ENCODE results near the gene ADAMTSL5. TPM values are rescaled to one million over a fixed set of nuclear protein-coding genes. Genes with fewer than 3 reads are reported as not detected.
"Not testable (repeated sequence)": the region's sequence is repeated elsewhere in the genome, so short reads cannot be mapped to it uniquely, and the experiment has no call there.

Gene ADAMTSL5, protein sequence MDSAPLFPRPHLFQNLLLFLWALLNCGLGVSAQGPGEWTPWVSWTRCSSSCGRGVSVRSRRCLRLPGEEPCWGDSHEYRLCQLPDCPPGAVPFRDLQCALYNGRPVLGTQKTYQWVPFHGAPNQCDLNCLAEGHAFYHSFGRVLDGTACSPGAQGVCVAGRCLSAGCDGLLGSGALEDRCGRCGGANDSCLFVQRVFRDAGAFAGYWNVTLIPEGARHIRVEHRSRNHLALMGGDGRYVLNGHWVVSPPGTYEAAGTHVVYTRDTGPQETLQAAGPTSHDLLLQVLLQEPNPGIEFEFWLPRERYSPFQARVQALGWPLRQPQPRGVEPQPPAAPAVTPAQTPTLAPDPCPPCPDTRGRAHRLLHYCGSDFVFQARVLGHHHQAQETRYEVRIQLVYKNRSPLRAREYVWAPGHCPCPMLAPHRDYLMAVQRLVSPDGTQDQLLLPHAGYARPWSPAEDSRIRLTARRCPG
- total RNA-seq, result not detected

DNA sequence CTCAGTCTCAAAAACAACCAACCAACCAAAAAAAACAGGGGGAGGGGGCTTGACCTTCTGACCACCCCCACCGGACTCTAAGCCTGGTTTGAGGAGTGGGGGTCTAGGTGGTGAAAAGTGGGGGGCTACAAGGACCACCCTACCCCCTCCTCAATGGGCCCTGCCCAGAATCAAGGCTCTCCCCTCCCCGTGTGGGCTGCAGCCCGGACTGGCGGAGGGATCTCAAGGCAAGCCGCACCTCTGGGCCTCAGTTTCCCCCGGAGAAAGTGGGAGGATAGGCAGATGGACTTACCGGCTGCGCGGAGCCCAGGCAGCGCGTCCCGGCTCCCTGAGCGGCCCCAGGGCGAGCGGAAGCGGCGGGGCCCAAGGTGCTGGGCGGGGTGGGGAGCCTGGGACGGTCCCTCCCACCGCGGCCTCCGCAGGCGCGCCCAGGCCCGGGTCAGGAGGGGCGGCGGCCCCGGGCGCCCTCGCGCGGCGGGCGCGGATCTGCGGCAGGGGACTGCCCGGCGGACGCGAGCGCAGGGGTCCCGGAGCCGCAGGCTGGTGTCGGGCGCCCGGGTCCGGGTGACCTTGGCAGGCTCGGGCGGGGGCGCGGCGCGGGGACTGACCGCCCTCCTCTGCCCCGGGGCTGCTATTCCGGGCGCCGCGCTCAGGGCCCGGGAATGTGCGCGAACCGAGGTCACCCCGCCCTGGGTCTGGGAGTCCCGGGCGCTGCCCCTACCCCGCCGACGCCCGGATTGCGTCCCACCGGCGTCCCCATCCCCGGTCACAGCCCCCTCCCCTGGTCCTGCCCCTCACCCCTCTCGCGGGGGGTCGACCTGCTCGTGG, at the start of gene ADAMTSL5:
Gene ADAMTSL5 (minus strand): TSS at position 349 of the 828 bp plus-strand sequence. CDS start 2,076 bp downstream, outside the sequence.
- DNase-seq, result no peak

DNA sequence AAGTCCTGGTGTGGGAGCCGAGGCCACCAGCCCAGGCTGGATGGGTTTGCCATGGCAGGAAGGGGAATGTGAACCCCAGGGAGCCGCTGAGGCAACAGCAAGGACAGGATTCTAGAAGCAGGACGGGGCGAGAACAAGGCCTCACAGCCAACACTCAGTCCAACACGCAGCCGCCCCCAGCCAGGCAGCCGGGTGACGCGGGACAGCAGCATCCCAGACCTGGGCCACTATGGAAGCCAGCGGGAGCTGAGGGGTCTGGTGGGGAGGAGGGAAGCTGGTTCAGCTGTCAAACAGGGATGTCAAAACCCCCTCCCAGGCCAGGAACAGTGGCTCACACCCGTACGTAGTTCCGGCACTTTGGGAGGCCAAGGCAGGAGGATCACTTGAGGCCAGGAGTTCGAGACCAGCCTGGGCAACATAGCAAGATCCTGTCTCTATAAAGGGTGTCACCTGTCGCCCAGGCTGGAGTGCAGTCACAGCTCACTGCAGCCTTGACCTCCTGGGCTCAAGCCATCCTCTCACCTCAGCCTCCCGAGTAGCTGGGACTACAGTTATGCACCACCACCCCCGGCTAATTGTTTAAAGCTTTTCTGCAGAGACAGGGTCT, 48.5 kb upstream of the ADAMTSL5 start:
- no peak for DNase-seq

DNA sequence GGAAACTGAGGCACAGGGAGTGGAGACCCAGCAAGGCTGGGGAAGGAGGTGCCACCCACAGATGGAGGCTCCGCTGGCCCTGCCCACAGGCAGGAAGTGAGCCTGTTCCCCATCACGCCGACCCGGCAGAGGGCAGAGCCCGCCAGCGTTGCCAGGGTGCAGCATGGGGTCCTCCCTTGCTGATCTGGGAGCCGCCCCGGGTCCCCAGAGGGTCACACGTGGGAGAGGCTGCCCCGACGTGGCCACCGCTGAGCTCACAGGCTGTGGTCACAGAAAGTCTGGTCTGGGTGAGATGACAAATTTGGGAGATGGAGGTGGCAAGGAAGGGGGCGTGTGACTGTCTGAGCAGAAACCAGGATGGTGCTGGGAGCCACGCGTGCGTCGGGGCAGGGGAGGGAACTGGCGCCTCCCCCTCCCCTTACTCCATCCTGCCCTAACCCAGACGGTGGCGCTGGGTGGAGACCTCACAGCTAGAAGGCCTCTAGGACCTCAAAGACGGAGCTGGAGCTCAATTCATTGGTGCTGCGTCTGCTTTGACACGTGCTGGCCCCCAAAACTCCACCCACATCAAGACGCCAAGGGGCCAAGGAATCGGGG, 47.6 kb upstream of the ADAMTSL5 start:
- no peak for DNase-seq

DNA sequence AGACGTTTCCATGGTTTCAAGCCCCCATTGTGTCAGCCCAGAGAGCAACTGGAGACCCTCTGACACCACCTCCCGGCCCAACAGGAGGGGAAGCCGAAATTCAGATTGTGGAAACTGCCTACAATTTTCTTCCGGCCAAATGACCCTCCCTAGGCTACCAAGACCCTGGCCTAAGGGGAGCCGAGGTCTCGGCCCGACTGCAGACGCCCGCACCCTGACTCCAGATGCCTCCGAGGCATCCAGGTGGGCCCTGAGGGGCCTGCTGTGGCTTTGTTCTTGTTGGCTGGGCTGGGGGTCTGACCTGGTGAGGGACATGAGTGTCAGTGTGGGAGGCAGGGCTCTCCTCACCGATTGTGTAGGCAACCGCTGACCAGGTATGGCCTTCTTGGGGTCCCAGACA, 45.7 kb upstream of the ADAMTSL5 start:
- no peak for DNase-seq

DNA sequence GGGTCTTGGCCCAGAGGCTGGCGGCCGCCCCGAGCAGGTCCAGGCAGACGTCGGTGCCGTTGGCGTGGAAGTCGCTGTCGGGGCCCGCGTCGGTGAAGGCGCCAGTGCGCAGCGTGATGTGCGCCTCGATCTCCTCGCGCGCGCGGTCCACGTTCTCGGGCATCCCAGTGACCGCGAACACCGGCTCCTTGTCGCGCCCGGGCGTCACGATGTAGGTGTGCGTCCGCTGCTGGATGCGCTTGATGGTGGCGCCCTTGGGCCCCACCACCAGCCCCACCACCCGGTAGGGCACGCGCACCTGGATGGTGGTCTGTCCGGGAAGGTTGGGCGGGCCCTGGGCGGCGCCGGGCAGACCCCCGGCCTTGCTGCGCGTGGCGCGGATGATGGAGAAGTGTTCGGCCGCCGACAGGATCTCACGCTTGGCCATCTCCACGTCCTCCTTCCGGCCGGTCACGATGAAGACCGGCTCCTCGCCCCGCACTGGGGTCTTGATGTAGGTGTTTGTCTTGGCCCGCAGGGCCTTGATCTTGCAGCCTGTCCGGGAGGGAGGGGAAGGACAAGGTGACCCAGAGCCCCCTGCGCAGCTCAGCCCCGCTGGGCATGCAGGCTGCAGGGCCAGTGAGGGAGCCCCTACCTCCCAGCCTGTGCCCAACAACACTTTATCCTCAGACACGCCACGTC, 43.7 kb upstream of the ADAMTSL5 start:
- no peak for DNase-seq

DNA sequence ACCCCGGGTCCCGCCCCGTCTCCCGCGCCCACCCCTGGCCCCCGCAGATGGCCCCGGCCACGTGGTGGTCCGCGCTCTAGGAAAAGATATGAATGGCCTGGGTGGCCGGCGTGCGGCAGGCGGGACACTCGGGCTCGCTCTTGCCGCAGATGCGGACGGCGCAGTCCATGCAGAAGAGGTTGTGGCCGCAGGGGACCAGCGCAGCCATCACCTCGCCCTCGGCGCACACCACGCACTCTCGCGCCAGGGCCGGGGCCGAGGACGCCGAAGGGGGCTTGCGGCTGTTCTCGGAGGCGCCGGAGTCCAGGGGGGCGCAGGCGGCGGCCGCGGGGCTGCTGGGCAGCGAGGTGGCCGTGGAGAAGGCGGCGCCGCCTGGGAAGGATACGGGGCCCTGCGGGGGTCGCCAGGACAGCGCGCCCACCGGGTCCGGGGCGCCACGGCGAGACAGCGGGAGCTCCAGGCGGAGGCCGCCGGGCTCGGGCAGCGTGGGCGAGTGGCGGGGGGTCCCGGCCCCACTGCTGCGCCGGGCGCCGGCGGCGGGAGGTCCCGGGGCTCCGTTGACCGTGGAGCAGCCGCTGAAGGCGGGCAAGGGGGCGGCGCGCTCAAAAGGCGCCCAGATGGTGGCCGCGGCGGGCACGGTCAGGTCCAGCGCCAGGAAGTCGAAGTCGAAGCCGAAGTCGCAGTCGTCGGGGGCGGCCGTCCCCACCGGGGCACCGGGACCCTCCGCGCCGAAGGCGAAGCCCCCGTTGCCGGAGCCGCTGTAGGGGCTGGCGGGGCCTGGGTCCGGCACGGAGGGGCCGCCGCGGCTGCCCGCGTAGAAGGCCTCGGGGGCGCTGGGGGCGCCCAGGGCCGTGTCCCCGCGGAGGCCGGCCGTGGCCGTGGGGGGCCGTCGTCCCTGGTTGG, 42.9 kb upstream of the ADAMTSL5 start:
- DNase-seq, result no peak

DNA sequence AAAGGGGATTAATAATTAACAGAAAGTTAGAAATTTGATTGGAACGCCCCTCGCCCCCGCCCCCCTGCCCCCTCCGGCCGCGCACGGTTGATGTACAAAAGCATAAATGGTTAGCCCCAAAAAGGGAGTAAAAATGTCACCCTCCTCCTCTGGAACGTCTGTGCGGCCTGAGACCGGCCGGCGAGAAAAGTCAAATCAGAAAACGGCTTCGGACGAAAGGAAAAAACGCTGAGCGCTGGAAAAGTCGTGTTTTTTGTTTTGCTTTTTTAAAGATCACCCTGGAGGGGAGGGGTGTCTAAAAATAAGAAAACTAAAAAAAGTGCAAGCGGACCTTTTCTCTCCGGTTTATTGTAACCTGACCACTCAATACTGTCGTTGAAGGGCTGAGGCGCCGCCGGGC, 42.1 kb upstream of the ADAMTSL5 start:
- no peak for DNase-seq

DNA sequence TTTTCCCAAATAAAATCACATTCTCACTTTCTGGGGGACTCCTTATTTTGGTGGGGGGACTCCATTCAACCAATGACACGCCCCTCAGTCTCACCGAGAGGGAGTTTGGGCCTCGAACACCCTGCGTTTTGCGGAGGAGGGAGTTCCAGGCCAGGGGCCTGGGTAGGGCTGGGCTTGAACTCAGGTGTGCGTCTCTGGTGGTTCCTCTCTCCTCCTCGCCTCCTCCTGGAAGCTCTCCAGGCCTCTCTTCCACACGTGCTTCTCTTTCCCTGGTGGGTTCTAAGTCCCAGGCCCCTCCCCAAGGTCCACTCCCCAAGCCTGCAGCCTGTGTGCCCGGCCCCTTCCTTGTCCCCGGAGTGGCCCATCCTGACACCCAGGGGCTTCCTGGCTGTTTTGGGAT, 40.6 kb upstream of the ADAMTSL5 start:
- no peak for DNase-seq

DNA sequence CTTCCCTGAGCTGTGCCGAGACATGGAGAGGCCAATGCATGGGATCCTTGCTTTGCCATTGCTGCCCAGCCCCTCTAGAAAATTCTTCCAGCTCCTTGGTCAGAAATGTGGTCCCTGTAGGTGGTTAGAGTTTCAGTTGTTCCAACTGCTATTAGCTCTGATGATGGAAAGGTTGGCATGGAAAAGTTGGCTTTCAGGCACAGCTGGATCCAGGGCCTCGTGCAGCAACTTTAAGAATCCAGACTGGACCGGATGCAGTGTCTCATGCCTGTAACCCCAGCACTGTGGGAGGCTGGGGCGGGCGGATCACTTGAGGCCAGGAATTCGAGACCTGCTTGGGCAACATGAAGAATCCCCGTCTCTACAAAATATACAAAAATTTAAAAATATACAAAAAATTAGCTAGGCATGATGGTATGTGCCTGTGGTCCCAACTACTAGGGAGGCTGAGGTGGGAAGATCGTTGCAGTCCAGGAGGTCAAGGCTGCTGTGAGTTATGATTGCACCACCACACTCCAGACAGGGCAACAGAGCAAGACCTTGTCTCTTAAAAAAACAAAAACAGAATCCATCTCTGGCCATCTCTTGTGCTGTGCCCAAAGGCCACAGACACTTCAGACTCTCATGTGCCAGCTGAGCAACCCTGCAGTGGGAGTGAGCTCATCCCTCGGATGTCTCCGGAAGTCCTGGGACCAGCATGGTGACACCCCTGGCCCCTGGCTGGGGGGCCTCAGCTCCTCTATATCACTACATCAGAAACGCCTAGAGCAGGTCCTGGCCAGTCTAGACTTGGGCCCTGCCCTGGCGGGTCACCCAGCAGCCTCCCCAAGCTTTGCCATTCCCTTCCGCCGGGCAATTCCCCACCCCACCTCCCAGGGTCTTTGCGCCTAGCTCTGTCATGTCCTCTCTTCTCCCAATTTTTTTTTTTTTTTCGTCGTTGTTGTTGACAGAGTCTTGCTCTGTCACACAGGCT, 38.5 kb upstream of the ADAMTSL5 start:
- no peak for DNase-seq

DNA sequence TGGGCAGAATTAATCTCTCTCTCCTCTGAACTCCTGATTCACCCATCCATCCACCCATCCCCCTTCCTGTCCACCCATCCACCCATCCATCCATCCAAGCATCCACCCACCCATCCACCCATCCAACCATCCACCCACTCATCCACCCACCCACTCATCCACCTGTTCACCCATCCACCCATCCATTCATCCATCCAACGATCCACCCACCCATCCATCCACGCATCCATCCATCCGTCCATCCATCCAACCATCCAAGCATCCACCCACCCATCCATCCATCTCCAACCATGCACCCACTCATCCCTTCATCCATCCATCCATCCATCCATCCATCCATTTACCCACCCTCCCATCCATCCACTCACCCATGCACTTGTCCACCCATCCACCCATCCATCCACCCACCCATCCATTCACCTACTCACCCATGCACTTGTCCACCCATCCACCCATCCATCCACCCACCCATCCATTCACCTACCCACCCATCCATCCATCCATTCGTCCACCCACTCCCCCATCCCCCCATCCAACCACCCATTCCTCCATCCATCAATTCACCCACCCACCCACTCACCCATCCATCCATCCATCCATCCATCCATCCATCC, 36.6 kb upstream of the ADAMTSL5 start:
- no peak for DNase-seq

DNA sequence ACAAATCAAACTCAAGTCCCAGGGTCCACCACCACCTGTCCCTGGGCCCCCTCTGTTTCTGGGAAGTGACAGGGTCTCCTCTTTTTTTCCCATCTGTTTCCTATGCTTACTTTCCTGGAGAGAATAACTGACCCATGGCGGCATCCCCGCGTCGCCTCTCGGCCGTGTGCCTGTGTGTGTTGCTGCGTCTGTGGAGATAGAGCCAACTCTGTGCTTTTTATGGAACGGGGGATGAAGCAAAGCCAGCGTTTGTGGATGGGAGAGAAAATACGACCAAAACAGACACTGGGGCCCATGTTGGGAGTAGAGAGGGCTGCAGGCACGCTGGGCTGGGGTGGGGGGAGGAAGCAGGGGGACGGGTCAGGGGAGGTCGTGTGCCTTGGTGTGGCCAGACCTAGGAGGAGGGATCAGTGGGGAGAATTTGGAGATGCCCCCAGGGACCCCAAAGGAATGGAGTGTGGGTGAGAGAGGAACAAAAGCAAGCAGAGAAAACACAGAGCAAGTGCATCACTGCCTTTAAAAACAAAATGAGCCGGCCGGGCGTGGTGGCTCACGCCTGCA, 27.6 kb upstream of the ADAMTSL5 start:
- no peak for DNase-seq

DNA sequence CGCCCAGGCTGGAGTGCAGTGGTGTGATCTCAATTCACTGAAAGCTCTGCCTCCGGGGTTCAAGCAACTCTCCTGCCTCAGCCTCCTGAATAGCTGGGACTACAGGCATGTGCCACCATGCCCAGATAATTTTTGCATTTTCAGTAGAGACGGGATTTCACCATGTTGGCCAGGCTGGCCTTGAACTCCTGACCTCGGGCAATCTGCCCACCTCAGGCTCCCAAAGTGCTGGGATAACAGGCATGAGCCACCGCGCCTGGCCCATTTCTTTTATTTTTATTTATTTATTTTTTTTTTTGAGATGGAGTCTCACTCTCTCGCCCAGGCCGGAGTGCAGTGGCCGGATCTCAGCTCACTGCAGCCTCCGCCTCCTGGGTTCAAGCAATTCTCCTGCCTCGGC, 26.9 kb upstream of the ADAMTSL5 start:
- not testable (repeated sequence) for DNase-seq

DNA sequence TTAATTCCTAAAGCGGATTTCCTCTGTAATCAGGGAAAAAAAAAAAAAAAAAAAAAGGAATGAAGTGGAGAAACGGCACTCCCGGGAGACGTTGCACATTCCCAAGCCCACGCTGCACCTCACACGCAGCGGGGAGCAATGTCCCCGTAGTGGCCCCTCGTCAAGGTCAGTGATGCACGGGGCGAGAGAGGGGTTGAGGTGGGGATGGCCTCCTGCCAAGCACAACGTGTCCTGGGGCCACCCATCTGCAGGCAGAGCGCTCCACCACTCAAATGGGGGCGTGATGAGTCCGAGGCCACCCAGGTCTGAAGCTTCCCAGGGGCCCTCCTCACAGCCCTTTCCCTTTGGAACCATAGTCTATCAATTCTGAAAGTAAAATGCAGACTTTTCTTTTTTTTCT, 26.2 kb upstream of the ADAMTSL5 start:
- no peak for DNase-seq

DNA sequence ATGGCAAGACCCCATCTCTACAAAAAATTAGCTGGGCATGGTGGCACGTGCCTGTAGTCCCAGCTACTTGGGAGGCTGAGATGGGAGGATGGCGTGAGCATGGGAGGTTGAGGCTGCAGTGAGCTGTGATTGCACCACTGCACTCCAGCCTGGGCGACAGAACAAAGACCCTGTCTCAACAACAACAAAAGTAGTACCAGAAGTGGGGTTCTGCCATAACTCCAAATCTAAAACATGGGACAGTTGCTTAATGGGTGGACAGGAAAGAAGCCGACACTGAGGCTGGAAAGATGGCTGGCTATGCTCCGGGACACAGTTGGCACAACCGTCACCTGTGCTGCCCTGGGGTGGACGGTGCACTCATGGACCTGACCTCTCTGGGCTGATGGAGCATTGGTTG, 22.9 kb upstream of the ADAMTSL5 start:
- not testable (repeated sequence) for DNase-seq

DNA sequence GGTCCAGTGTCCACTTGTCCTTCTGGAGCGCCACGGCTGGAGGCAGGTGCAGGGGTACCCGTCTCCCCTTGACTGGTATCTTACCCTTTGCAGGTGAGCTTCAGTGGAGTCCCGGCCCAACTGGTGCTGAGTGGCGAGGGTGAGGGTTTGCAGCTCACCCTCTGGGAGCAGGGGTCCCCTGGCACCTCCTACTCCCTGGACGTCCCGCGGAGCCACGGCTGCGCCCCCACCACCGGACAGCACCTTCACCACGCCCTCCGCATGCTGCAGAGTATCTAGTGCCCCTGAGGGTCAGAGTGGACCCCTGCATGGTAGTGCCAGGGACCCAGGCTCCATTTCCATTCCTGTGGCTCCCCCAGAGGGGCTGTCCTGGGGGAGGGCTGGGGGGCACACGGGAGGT, 22.2 kb upstream of the ADAMTSL5 start:
- no peak for DNase-seq

DNA sequence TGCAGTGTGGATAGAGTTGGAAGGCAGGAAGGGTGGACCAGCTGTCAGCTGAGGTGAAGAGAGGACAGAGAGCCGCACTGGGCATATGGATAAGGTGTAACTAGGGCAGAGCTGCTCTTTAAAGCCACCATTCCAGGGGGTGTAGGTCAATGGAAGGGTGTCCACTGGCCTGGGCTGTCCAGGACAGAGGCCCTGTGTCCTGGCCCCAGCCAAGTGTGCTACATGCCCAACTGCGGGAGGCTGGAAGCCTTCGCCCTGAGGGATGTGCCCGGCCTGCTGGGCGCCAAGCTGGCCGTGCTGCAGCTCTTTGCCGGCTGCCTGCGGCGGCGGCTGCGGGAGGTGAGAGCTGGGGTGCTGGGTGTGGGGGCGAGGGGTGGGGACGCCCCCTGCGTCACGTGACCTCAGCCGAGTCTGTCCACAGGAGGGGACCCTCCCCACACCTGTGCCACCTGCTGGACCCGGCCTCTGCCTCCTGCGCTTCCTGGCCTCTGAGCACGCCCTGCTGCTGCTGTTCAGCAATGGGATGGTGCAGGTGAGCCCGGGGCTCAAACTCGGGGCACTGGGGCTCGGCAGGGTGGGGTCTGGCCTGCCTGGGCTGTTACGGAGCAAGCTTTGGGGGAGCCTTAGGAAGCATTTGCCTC, 20.8 kb upstream of the ADAMTSL5 start:
- DNase-seq, result no peak

DNA sequence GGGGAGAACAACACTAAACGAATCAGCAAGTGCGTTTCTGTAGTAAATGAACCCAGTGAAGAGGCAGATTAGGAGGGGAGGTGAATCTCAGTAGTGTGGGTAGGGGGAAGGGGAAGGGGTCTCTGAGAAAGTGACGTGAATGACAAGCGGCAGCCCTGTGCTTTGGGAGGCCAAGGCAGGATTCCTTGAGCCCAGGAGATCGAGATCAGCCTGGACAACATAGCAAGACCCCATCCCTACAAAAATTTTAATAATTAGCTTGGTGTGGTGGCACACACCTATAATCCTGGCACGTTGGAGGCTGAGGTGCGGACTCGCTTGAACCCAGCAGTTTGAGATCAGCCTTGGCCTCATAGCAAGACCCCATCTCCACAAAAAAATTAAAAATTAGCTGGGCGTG, 19.2 kb upstream of the ADAMTSL5 start:
- DNase-seq, result no peak

DNA sequence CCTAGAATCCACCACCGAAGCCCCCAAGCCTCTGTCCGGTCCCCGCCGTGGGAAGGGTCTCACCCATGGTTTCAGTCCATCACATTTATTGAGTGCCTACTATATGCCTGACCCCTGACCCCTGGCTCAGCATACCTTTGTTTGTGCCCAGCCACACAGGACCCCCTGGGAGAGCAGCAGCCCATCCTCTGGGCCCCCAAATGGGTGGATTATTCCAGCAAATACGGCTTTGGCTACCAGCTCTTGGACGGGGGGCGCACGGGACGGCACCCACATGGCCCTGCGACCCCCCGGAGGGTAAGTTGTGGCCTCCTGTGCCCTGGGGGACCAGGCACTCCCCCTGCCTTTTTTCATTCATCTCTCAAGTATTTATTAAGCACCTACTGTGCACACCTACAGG, 18.8 kb upstream of the ADAMTSL5 start:
- no peak for DNase-seq

Data from occipital lobe (tissue), 2 donors.